KMS-11 (cell line): ENCODE measurements around the gene GALNT8.
"Not testable (repeated sequence)": the region's sequence is repeated elsewhere in the genome, so short reads cannot be mapped to it uniquely, and the experiment has no call there.

Source experiments
- H2AFZ ChIP-seq: fragments of 200-600 bp; sonication (generic); 2 replicates; pipeline ENCODE4 v1.6.1; 2016; ENCODE audit warnings: antibody characterized with exemption, mixed run types, low read depth
- H3K27ac ChIP-seq: fragments of 200-600 bp; sonication (generic); 2 replicates; pipeline ENCODE4 v1.6.1; 2016; ENCODE audit warnings: mild to moderate bottlenecking, mixed run types
- H3K27me3 ChIP-seq: fragments of 200-600 bp; sonication (generic); 2 replicates; pipeline ENCODE4 v1.6.1; 2017; ENCODE audit warnings: mild to moderate bottlenecking, low read depth, mixed run types, moderate library complexity; ENCODE audit not compliant: insufficient read depth
- H3K36me3 ChIP-seq: fragments of 200-600 bp; sonication (generic); 2 replicates; pipeline ENCODE4 v1.6.1; 2017; ENCODE audit warnings: mild to moderate bottlenecking, mixed run types; ENCODE audit not compliant: insufficient read depth
- H3K4me1 ChIP-seq: fragments of 200-600 bp; sonication (generic); 2 replicates; pipeline ENCODE4 v1.6.1; 2016; ENCODE audit warnings: mild to moderate bottlenecking, low read depth, mixed run types; ENCODE audit not compliant: poor library complexity, severe bottlenecking
- H3K4me2 ChIP-seq: fragments of 200-600 bp; sonication (generic); 2 replicates; pipeline ENCODE4 v1.7.0; 2016; ENCODE audit warnings: mild to moderate bottlenecking, mixed run types
- H3K4me3 ChIP-seq: fragments of 200-600 bp; sonication (generic); IDR thresholded peaks from 2 replicates; pipeline ENCODE4 v1.6.1; 2017; ENCODE audit warnings: low read depth, low read length, mixed read lengths; ENCODE audit not compliant: insufficient read depth
- H3K79me2 ChIP-seq: fragments of 200-600 bp; sonication (generic); 2 replicates; pipeline ENCODE4 v1.6.1; 2016; ENCODE audit warnings: low read depth, mixed run types; ENCODE audit not compliant: insufficient read depth
- H3K9ac ChIP-seq: fragments of 200-600 bp; sonication (generic); 2 replicates; pipeline ENCODE4 v1.6.1; 2016; ENCODE audit warnings: mild to moderate bottlenecking, mixed run types
- H4K20me1 ChIP-seq: fragments of 200-600 bp; sonication (generic); 2 replicates; pipeline ENCODE4 v1.6.1; 2016; ENCODE audit warnings: mild to moderate bottlenecking, mixed run types; ENCODE audit not compliant: insufficient read depth
- CTCF ChIP-seq: fragments of 200-600 bp; sonication (generic); conservative IDR thresholded peaks from 2 replicates; pipeline ENCODE4 v1.6.1; 2017; ENCODE audit warnings: low read depth, mild to moderate bottlenecking, antibody characterized with exemption, low read length, moderate library complexity, mixed read lengths

GALNT8 gene

DNA sequence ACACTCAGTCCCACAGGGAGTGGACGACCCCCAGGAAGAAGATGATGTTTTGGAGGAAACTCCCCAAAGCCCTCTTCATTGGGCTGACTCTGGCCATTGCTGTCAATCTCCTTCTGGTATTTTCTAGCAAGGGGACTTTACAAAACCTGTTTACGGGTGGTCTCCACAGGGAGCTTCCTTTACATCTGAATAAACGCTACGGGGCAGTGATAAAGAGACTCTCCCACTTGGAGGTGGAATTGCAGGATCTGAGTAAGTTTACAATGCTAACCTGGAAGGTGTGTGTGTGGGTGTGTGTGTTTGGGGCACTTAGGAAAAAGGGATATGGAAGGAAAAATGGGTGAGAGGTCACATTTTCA is 416 bp downstream of the GALNT8 start:
- Histone ChIP-seq H3K79me2 (no peaks in the 10 kb centered on the region), H3K27me3 (no peaks in the 10 kb centered on the region), H4K20me1 (no peaks in the 10 kb centered on the region), H3K4me3 (no peak overlapping the region), H2AFZ (no peak overlapping the region), H3K9ac (no peak overlapping the region), H3K27ac (no peak overlapping the region), H3K36me3 (no peaks in the 10 kb centered on the region), H3K4me2 (no peak overlapping the region), H3K4me1 (no peaks in the 10 kb centered on the region)
- TF ChIP-seq CTCF = no peak

DNA sequence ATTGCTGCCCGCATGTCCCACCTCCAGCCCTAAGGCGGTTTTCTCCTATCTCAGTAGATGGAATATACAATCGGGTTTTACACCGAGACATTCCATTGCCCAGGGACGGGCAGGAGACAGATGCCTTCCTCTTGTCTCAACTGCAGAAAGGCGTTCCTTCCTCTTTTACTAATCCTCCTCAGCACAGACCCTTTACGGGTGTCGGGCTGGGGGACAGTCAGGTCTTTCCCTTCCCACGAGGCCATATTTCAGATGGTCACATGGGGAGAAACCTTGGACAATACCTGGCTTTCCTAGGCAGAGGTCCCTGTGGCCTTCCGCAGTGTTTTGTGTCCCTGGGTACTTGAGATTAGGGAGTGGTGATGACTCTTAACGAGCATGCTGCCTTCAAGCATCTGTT is 1.4 kb downstream of the GALNT8 start:
- not testable (repeated sequence) for H3K4me2 ChIP-seq, H4K20me1 ChIP-seq, H3K4me1 ChIP-seq, H2AFZ ChIP-seq, H3K36me3 ChIP-seq, H3K9ac ChIP-seq, H3K79me2 ChIP-seq, H3K4me3 ChIP-seq, H3K27me3 ChIP-seq, H3K27ac ChIP-seq

DNA sequence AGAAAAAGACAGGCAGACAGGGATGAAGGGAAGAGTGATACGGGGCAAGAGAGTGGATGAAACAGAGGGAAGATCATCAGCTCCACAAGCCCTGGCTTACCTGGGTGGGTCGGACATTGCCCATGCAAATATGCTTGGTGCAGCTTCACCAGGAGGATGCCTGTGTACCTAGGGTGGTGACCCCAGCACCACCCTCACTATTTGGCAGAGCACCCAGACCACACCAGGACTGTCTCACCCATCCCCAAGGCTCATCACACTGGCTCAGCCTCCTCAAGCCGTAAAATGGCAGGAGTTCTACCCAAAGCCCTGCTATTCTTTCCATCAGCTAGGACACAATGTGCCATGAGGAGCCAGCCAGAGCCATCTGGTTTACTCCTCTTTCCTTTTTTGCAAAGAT is 3.0 kb downstream of the GALNT8 start:
- Histone ChIP-seq H4K20me1 (no peaks in the 10 kb centered on the region), H3K27me3 (no peaks in the 10 kb centered on the region), H3K27ac (no peak overlapping the region), H3K36me3 (no peaks in the 10 kb centered on the region), H3K4me1 (no peaks in the 10 kb centered on the region), H3K79me2 (no peaks in the 10 kb centered on the region), H2AFZ (no peak overlapping the region), H3K4me3 (no peak overlapping the region), H3K9ac (no peak overlapping the region), H3K4me2 (no peak overlapping the region)
- TF ChIP-seq CTCF = no peak

DNA sequence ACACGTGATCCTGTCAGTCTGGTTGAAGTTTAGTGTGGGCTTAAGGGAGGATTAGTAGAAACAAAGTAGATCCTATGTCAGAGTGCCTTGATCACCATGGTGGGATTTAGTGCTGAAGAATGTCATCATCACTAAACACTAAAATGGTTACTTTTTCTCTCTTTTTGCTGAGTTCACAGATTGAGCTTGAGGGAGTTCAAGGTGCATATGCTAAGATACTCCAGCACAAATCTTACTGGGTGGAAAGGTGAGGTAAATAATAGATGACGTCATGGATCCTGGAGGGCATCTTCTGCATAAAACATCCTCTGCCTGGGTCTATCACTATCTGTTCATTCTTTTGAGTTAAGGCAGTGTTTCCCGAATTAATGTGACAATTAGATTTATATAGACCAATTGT is 4.9 kb downstream of the GALNT8 start:
- Histone ChIP-seq H3K4me2 (no peak overlapping the region), H3K79me2 (no peaks in the 10 kb centered on the region), H2AFZ (no peak overlapping the region), H4K20me1 (no peaks in the 10 kb centered on the region), H3K27me3 (no peaks in the 10 kb centered on the region), H3K9ac (no peak overlapping the region), H3K4me3 (no peak overlapping the region), H3K36me3 (no peaks in the 10 kb centered on the region), H3K27ac (no peak overlapping the region), H3K4me1 (no peaks in the 10 kb centered on the region)
- TF ChIP-seq CTCF = no peak

DNA sequence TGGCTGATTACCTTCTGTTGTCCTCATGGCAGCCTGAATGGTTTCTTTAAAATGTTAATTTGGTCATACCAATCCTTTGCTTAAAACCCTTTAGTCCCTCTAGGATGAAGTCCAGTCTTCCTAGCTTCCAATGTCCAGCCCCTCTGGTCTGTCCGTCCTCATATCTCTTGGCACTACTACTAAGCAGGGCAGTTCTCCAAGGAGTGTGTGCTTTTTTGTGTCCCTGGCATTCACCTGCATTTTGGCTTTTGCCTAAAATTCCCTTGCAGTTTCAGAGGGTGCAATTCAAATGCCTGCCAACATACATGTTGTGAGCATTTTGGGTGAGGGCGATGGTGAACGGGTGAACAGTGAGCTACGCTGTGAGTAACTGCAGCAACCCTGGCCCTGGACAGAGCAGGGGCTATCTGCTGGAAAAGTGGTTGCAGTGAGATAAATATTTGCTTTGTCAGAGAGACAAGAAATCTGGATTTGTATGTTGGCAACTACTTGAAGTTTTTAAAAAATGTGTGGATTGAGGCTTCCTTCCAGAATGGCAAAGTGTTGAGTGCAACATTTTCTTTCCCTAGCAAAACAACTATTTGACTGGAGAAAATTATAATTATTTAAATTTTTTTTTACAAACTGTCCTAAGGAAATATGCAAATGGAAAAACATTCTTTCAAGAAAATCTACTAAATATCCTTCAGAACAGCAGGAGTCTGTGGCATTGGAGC is 14.6 kb downstream of the GALNT8 start:
- TF ChIP-seq CTCF = no peak
- H3K79me2 ChIP-seq = no peaks in the 10 kb centered on the region
- H2AFZ ChIP-seq = no peak overlapping the region
- H3K4me3 ChIP-seq = no peak overlapping the region
- H3K4me1 ChIP-seq = no peaks in the 10 kb centered on the region
- no peak overlapping the region for H3K4me2 ChIP-seq
- no peaks in the 10 kb centered on the region for H4K20me1 ChIP-seq
- no peak overlapping the region for H3K9ac ChIP-seq
- H3K27me3 ChIP-seq = no peaks in the 10 kb centered on the region
- H3K27ac ChIP-seq = no peak overlapping the region
- H3K36me3 ChIP-seq = no peaks in the 10 kb centered on the region
